PC-3 (cell line): ENCODE measurements around the gene CIZ1. TPM values are rescaled to one million over a fixed set of nuclear protein-coding genes. Genes with fewer than 3 reads are reported as not detected.

ENCODE experiments used
- ATAC-seq: fragments of 200-7000 bp; cut with Tn5 transposase; 2 replicates; pipeline ENCODE4 v1.9.1; 2020; ENCODE audit warnings: mild to moderate bottlenecking, moderate library complexity
- BruUV-seq: library from RNA; stranded (reverse); fragments of 400-500 nt; replicated peaks from 2 replicates; lab custom pipeline; 2021; lab: Mats Ljungman, UMichigan
- CTCF ChIA-PET: fragments of 300-600 bp; sonication (Branson Sonifier 250); formaldehyde crosslinking; loops from one replicate; lab custom pipeline; 2022; ENCODE audit warnings: antibody characterized with exemption; lab: Charles Lee
- POLR2A ChIA-PET: fragments of 300-600 bp; sonication (Branson Sonifier 250); formaldehyde crosslinking; loops from one replicate; lab custom pipeline; 2022; ENCODE audit warnings: antibody characterized with exemption; ENCODE audit not compliant: unreplicated experiment; lab: Charles Lee
- DNase-seq: peaks from one replicate; pipeline ENCODE4 v3.0.0-alpha.2; 2015
- H2AFZ ChIP-seq: fragments of 300-600 bp; sonication (generic); 2 replicates; pipeline ENCODE4 v1.6.0; 2016; ENCODE audit warnings: antibody characterized with exemption, low read length
- H3F3A ChIP-seq: fragments of 300-600 bp; sonication (generic); one replicate; pipeline ENCODE4 v1.6.0; 2017; ENCODE audit warnings: antibody characterized with exemption, low read length, control low read depth, mild to moderate bottlenecking; ENCODE audit not compliant: unreplicated experiment
- H3K27ac ChIP-seq: fragments of 300-600 bp; sonication (generic); 2 replicates; pipeline ENCODE4 v1.5.1; 2016; ENCODE audit warnings: mild to moderate bottlenecking, low read length
- H3K27me3 ChIP-seq: fragments of 300-600 bp; sonication (generic); 2 replicates; pipeline ENCODE4 v1.6.1; 2016; ENCODE audit warnings: low read length, mixed read lengths
- H3K36me3 ChIP-seq: fragments of 300-600 bp; sonication (generic); 2 replicates; pipeline ENCODE4 v1.6.1; 2016; ENCODE audit warnings: low read depth, mixed run types, low read length, mixed read lengths
- H3K4me1 ChIP-seq: fragments of 300-600 bp; sonication (generic); 2 replicates; pipeline ENCODE4 v1.5.1; 2016; ENCODE audit warnings: low read length; ENCODE audit not compliant: insufficient read depth
- H3K4me2 ChIP-seq: fragments of 300-600 bp; sonication (generic); 2 replicates; pipeline ENCODE4 v1.6.0; 2016; ENCODE audit warnings: low read length
- H3K4me3 ChIP-seq: fragments of 300-600 bp; sonication (generic); 2 replicates; pipeline ENCODE4 v1.5.1; 2016; ENCODE audit warnings: mild to moderate bottlenecking, low read length, mixed read lengths
- H3K79me2 ChIP-seq: fragments of 300-600 bp; sonication (generic); 2 replicates; pipeline ENCODE4 v1.6.1; 2017; ENCODE audit warnings: low read length, mixed read lengths
- H3K9ac ChIP-seq: fragments of 300-600 bp; sonication (generic); 2 replicates; pipeline ENCODE4 v1.6.0; 2016; ENCODE audit warnings: mild to moderate bottlenecking, low read length
- H3K9me2 ChIP-seq: fragments of 300-600 bp; sonication (generic); replicated peaks from 2 replicates; pipeline ENCODE4 v1.6.1; 2016; ENCODE audit warnings: mixed run types, low read length, mixed read lengths
- H3K9me3 ChIP-seq: fragments of 300-600 bp; sonication (generic); 2 replicates; pipeline ENCODE4 v1.6.1; 2016; ENCODE audit warnings: low read length, mixed read lengths
- H4K20me1 ChIP-seq: fragments of 300-600 bp; sonication (generic); 2 replicates; pipeline ENCODE4 v1.6.1; 2016; ENCODE audit warnings: low read length, mixed read lengths
- CTCF ChIP-seq: fragments of 300-600 bp; sonication (generic); conservative IDR thresholded peaks from 2 replicates; pipeline ENCODE4 v1.5.1; 2017; ENCODE audit warnings: antibody characterized with exemption, low read depth, mild to moderate bottlenecking, low read length
- EZH2 ChIP-seq: fragments of 300-600 bp; sonication (generic); IDR thresholded peaks from one replicate; pipeline ENCODE4 v1.6.1; 2017; ENCODE audit warnings: antibody characterized with exemption, mild to moderate bottlenecking, low read length; ENCODE audit not compliant: unreplicated experiment
- EZH2phosphoT487 ChIP-seq: fragments of 300-600 bp; sonication (generic); IDR thresholded peaks from 2 replicates; pipeline ENCODE4 v1.6.1; 2018; ENCODE audit warnings: mild to moderate bottlenecking, antibody characterized with exemption, low read length, borderline replicate concordance
- intact Hi-C: fragments of 100-400 bp; cut with micrococcal nuclease; formaldehyde crosslinking; loops from 2 replicates; pipeline ENCODE4 v1.9.0; 2023
- total RNA-seq: library from RNA; depleted of rRNA; stranded (reverse); fragments of >200 nt; gene quantifications from 2 replicates; pipeline ENCODE4 v1.2.3, GENCODE V29; 2014

The CIZ1 gene
- total RNA-seq, 1 experiment from 2014 or later, result 46.1 TPM

DNA sequence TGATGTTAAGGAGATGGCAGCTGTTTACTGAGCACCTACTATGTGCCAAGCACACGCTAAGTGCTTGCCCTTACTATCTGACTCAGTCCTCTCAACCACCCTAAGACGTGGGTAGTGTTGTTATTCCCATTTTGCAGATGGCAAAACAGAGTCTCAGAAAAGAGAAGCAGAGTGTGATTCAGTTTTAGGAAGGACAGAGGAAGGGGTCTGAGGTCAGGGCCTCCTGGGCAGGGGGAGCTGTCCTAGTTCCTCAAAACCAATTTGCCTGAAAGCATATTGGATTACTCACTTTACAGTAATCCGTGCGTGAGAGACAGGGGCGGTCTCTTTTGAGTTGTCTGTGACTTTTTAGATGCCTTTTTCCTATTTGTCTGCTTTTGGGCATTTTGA lies 35.0 kb upstream of the CIZ1 start:
- H3F3A ChIP-seq, result no peaks in the 10 kb centered on the region
- CTCF ChIA-PET, result no interaction called here
- no peak overlapping the region for H2AFZ ChIP-seq
- intact Hi-C loops, result no loop called here
- no peaks in the 10 kb centered on the region for H3K36me3 ChIP-seq
- no peaks in the 10 kb centered on the region for H4K20me1 ChIP-seq
- no peak overlapping the region for H3K27ac ChIP-seq
- BruUV-seq, result no TSS peak
- ATAC-seq, result no peak
- no peaks in the 10 kb centered on the region for H3K9me2 ChIP-seq
- DNase-seq, result no peak
- POLR2A ChIA-PET, result no interaction called here
- no peaks in the 10 kb centered on the region for H3K4me1 ChIP-seq
- no peaks in the 10 kb centered on the region for H3K27me3 ChIP-seq
- no peaks in the 10 kb centered on the region for H3K9me3 ChIP-seq
- H3K9ac ChIP-seq, result no peak overlapping the region
- no peak overlapping the region for H3K4me2 ChIP-seq
- no peak overlapping the region for H3K4me3 ChIP-seq
- no peak for TF ChIP-seq CTCF
- no peak for TF ChIP-seq EZH2
- TF ChIP-seq EZH2phosphoT487, result no peak
- no peaks in the 10 kb centered on the region for H3K79me2 ChIP-seq

DNA sequence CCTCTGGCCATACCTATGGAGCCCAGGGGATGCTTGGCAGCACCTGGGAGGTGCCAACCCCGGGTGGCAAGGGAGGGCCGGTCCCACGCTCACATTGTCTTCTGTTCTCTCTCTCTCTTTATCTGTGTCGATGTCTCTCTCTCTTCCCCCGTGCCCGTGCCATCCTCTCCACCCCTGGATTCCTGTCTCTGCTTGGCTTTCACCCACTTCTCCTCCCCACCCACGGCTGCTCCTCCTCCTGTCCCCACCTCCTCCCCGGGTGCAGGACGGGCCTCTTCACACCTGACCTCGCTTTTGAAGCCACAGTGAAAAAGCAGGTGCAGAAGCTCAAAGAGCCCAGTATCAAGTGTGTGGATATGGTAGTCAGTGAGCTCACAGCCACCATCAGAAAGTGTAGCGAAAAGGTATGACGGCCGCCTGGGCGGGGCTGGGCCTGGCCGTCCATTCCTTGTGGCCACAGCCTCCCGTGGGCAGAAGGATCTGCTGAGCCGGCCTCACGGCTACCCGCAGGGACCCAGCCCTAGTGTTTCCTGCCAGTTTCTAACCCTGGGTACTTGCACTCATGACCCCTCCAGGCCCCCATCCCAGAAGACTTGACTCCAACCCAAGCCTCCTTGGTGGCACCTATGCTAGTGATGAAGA lies 34.5 kb upstream of the CIZ1 start:
- H2AFZ ChIP-seq, result no peak overlapping the region
- no peaks in the 10 kb centered on the region for H3K36me3 ChIP-seq
- ATAC-seq (no peak), DNase-seq (no peak)
- H4K20me1 ChIP-seq, result no peaks in the 10 kb centered on the region
- H3K27ac ChIP-seq, result no peak overlapping the region
- H3K9me2 ChIP-seq, result no peaks in the 10 kb centered on the region
- H3K4me1 ChIP-seq, result no peaks in the 10 kb centered on the region
- no peak for TF ChIP-seq EZH2
- TF ChIP-seq CTCF, result no peak
- TF ChIP-seq EZH2phosphoT487, result no peak
- intact Hi-C loops, result no loop called here
- BruUV-seq, result no TSS peak
- H3K27me3 ChIP-seq, result no peaks in the 10 kb centered on the region
- no peak overlapping the region for H3K4me3 ChIP-seq
- H3F3A ChIP-seq, result no peaks in the 10 kb centered on the region
- CTCF ChIA-PET, result no interaction called here
- H3K79me2 ChIP-seq, result no peaks in the 10 kb centered on the region
- H3K9ac ChIP-seq, result no peak overlapping the region
- H3K9me3 ChIP-seq, result no peaks in the 10 kb centered on the region
- no peak overlapping the region for H3K4me2 ChIP-seq
- POLR2A ChIA-PET, result no interaction called here

GRCh38 chr9:128224877-128225276 lies 33.5 kb upstream of the CIZ1 start:
- CTCF ChIA-PET, result no interaction called here
- H3K9me2 ChIP-seq, result no peaks in the 10 kb centered on the region

More at GRCh38 chr9:128224877-128225276, 33.5 kb upstream of the CIZ1 start:
- Histone ChIP-seq H3K36me3 (no peaks in the 10 kb centered on the region), H3K4me2 (no peak overlapping the region), H3K9me3 (no peaks in the 10 kb centered on the region), H3K79me2 (no peaks in the 10 kb centered on the region), H4K20me1 (no peaks in the 10 kb centered on the region), H3K9ac (no peak overlapping the region), H2AFZ (no peak overlapping the region), H3F3A (no peaks in the 10 kb centered on the region), H3K4me1 (no peaks in the 10 kb centered on the region), H3K4me3 (no peak overlapping the region), H3K27me3 (no peaks in the 10 kb centered on the region), H3K27ac (no peak overlapping the region)
- no TSS peak for BruUV-seq
- no peak for TF ChIP-seq CTCF
- TF ChIP-seq EZH2, result no peak
- no peak for TF ChIP-seq EZH2phosphoT487
- DNase-seq (no peak), ATAC-seq (no peak)
- POLR2A ChIA-PET, result no interaction called here
- intact Hi-C loops, result no loop called here
